Hepatocyte (in vitro differentiated cells): ENCODE data around the gene ZNF385D.

Experiments used
- EZH2 ChIP-seq: fragments of 200-600 bp; sonication (generic); IDR thresholded peaks from 2 replicates; pipeline ENCODE4 v1.6.1; 2016; ENCODE audit warnings: antibody characterized with exemption, mild to moderate bottlenecking, borderline replicate concordance
- EZH2phosphoT487 ChIP-seq: fragments of 200-600 bp; sonication (generic); IDR thresholded peaks from one replicate; pipeline ENCODE4 v1.6.1; 2018; ENCODE audit warnings: antibody characterized with exemption, mild to moderate bottlenecking, low read depth, moderate library complexity; ENCODE audit not compliant: unreplicated experiment, severe bottlenecking
- TF ChIP-seq, protein P1 (sequence below): fragments of 200-600 bp; sonication (generic); IDR thresholded peaks from 2 replicates; pipeline ENCODE4 v1.5.1; 2016; ENCODE audit warnings: antibody characterized with exemption, mild to moderate bottlenecking; ENCODE audit not compliant: poor library complexity

DNA sequence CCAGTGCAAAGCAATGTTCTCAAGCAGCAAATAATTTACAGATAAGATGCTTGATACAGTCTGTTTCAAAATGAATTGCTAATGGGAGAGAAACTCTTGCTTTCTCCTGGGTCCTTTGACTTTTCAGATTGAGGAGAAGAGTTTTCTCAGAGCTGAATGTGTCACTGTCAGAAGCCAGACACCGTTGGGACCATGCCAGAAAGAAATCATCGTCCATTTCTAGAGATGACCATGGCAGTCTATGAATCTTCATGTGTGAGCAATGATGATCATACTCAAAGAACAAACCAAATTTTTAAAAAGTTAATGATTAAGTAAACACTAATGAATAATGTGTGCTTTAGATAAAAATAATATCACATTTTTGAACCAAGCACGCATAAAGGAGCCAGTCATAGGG is 77.6 kb downstream of the ZNF385D start:
- TF ChIP-seq, protein P1, sequence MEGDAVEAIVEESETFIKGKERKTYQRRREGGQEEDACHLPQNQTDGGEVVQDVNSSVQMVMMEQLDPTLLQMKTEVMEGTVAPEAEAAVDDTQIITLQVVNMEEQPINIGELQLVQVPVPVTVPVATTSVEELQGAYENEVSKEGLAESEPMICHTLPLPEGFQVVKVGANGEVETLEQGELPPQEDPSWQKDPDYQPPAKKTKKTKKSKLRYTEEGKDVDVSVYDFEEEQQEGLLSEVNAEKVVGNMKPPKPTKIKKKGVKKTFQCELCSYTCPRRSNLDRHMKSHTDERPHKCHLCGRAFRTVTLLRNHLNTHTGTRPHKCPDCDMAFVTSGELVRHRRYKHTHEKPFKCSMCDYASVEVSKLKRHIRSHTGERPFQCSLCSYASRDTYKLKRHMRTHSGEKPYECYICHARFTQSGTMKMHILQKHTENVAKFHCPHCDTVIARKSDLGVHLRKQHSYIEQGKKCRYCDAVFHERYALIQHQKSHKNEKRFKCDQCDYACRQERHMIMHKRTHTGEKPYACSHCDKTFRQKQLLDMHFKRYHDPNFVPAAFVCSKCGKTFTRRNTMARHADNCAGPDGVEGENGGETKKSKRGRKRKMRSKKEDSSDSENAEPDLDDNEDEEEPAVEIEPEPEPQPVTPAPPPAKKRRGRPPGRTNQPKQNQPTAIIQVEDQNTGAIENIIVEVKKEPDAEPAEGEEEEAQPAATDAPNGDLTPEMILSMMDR: no peak
- TF ChIP-seq EZH2phosphoT487 (no peak), EZH2 (no peak)
